AG08395 (cell line): ENCODE results near the gene ZNF528.
A peak's percentile ranks its signal among the peaks of the same experiment; 100 is the strongest.

Source experiments
- DNase-seq: peaks from one replicate; pipeline ENCODE4 v3.0.0; 2012; ENCODE audit warnings: mixed read lengths, low spot score

Gene ZNF528

GRCh38 chr19:52397310-52398080, at the start of gene ZNF528:
Gene ZNF528 (plus strand): TSS chr19:52397849. CDS start chr19:52402014, 4,165 bp downstream.
- DNase-seq, result peak; percentile 99

DNA sequence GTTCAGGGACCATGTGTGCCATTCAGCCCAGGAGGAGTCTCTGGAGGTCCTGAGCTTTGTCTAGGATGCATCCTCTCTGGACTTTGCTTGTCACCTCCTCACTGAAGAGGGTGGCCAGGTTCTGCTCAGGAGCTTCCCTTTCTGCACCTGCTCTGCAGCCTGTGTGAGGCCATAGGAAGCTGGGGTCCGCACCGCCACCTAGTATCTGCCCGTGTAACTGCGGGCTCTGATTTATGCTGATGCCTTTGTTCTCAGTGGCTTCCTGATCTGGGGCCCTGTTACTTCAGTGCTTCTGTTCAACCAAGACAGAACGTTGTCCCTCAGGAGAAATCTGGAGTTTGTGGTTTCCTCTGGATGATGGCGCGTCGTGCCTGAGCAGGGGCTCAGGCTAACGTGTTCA, 46.1 kb upstream of the ZNF528 start:
- DNase-seq, result no peak

GRCh38 chr19:52366414-52366824, 31.2 kb upstream of the ZNF528 start:
- DNase-seq, result no peak

GRCh38 chr19:52369559-52370340, 27.9 kb upstream of the ZNF528 start, which contains the start of gene ZNF880:
Gene ZNF880 (plus strand): TSS chr19:52369923. CDS start chr19:52369966, 43 bp downstream.
- peak; percentile 97 for DNase-seq

DNA sequence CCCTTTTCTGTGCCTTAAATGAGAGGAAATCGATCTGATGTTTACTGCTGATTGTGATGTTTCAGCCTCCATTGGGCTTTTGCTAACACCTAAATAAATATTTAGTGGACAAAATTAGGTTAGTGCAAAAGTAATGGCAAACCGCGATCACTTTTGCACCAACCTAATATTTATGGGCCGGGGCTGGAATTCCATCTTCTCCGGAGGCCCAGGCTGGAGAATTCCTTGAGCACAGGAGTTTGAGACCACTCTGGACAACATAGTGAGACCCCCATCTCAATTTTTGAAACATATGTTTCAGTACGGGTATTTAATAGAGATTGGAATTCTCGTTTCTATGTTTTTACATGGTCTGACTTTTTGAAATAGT, 27.3 kb upstream of the ZNF528 start:
- no peak for DNase-seq

- DNase-seq, result no peak
Observed at GRCh38 chr19:52391135-52391534, 6.5 kb upstream of the ZNF528 start.

DNA sequence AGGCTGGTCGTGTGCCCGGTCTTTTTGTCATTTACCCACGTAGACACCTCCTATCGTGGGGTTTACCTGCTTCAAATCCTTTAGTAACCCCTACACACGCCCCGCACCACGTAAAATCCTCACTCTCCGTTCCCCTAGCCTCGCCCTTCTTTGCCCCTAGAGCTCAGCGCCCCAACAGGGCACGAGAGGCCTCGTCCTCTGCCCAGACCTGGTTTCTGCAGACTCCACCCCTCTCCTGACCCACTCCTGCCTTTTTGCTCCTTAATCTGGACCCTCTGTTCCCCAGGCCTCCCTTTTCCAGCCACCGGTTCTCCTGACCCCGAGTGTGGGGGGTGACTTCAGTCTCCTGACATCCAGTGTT, 412 bp downstream of the ZNF528 start:
- peak; percentile 20 for DNase-seq

DNA sequence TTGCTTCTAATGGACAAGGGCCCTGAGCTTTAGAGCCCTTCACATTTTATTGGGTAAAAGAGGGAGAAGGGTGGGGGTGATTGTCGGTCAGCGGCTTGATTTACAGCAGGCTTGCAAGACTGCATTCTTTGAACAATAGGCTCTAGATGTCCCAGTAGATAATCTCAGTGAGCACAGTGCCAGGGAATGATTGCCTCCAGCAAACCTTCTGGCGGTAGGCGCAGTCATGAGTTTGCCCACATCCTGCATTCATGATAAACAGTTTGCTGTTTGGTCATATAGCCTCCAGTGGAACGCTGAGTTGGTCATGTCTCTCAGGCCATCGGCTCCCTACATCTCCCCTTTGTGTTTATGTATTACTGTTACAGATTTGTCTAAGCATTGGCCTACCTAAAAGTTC, 12.6 kb downstream of the ZNF528 start:
- no peak for DNase-seq

GRCh38 chr19:52415711-52416110, 18.1 kb downstream of the ZNF528 start:
- DNase-seq, result no peak

DNA sequence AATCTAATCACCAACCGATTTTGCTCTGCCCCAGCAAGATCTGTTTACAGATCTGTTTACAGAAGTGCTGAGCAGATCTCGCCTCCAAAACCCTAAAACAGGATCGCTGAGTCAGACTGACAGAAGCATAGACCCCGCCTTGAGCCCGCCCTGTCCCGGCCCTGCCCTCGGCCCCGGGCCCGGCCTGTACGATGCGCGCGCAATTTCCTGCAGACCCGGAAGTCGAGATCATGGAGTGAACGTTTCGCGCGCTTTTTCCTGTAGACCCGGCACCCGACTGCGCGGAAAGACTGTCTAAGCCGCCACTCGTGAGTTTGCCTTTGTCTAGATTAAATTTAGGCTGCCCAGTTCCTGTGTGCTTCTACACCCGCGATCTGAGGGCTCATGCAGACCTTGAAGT, 31.3 kb downstream of the ZNF528 start, which contains the start of gene ZNF534:
Gene ZNF534 (plus strand): TSS at position 212 of the 400 bp plus-strand sequence. CDS start 2,327 bp downstream, outside the sequence.
- no peak for DNase-seq

DNA sequence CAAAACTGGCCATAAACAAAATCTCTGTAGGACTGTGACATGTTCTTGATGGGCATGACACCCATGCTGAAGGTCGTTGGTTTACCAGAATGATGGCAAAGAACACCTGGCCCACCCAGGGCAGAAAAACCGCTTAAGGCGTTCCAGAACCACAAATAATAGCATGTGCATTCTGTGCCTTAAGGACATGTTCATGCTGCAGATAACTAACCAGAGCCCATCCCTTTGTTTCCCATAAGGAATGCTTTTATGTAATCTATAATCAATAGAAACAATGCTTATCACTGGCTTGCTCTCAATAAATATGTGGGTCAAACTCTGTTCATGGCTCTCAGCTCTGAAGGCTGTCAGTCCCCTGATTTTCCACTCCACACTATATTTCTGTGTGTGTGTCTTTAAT, 44.5 kb downstream of the ZNF528 start:
- DNase-seq, result no peak

GRCh38 chr19:52444506-52444905, 46.9 kb downstream of the ZNF528 start:
- no peak for DNase-seq

DNA sequence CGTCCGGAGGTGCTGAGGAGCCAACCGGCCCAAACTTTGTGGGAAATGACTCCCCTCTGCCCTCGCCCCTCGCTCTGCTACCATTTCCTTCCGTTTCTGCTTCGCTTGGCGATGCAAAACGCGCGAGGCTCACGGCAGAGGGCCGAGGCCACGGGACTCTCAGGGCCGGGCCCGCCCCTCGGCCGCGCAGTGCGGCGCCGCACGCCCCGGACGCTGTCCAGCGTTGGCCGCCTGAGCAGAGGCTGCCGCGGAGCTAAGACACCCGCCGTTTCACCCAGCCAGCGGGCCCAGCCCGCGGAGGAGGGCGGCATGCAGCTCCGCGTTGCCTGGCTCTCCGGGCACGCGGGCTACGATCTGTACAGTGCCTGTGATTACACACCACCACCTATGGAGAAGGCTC, 53.6 kb downstream of the ZNF528 start:
- no peak for DNase-seq

GRCh38 chr19:52453324-52454094, 55.9 kb downstream of the ZNF528 start, which contains the start of gene ZNF578:
Gene ZNF578 (plus strand): TSS chr19:52453553. CDS start chr19:52501846, 48,293 bp downstream.
- peak; percentile 87 for DNase-seq

GRCh38 chr19:52464798-52465470, 67.3 kb downstream of the ZNF528 start:
- DNase-seq, result no peak
